H9 (cell line): Measurements from ENCODE around the gene ARHGEF2. TPM values are rescaled to one million over a fixed set of nuclear protein-coding genes. Genes with fewer than 3 reads are reported as not detected.

Experiments used
- DNase-seq: peaks from one replicate; pipeline ENCODE4 v3.0.0-alpha.2; 2017
- H2AFZ ChIP-seq: one replicate; pipeline ENCODE4 v1.6.1; 2013; ENCODE audit warnings: mild to moderate bottlenecking, low read length, control low read depth, moderate library complexity
- H2AK5ac ChIP-seq: 2 replicates; pipeline ENCODE4 v1.6.1; 2013; ENCODE audit warnings: low read length, control low read depth, mixed read lengths; ENCODE audit not compliant: insufficient read length
- H2BK120ac ChIP-seq: one replicate; pipeline ENCODE4 v1.6.1; 2013; ENCODE audit warnings: low read depth, mild to moderate bottlenecking, low read length, control low read depth, inconsistent platforms; ENCODE audit not compliant: poor library complexity, severe bottlenecking
- H2BK12ac ChIP-seq: 2 replicates; pipeline ENCODE4 v1.6.1; 2013; ENCODE audit warnings: low read length, control low read depth, mixed read lengths, low read depth; ENCODE audit not compliant: insufficient read length
- H2BK15ac ChIP-seq: 2 replicates; pipeline ENCODE4 v1.6.1; 2013; ENCODE audit warnings: low read depth, low read length, control low read depth
- H2BK20ac ChIP-seq: one replicate; pipeline ENCODE4 v1.6.1; 2013; ENCODE audit warnings: low read depth, mild to moderate bottlenecking, low read length, control low read depth, inconsistent platforms; ENCODE audit not compliant: poor library complexity, severe bottlenecking
- H2BK5ac ChIP-seq: 2 replicates; pipeline ENCODE4 v1.6.1; 2013; ENCODE audit warnings: low read length, control low read depth, mixed read lengths; ENCODE audit not compliant: insufficient read length
- H3K14ac ChIP-seq: 2 replicates; pipeline ENCODE4 v1.6.1; 2013; ENCODE audit warnings: low read length, control low read depth; ENCODE audit not compliant: insufficient read depth
- H3K18ac ChIP-seq: 2 replicates; pipeline ENCODE4 v1.6.1; 2013; ENCODE audit warnings: low read depth, mild to moderate bottlenecking, mixed read lengths, low read length, control low read depth; ENCODE audit not compliant: insufficient read length
- H3K23ac ChIP-seq: 2 replicates; pipeline ENCODE4 v1.6.1; 2013; ENCODE audit warnings: low read length, control low read depth, mixed read lengths, low read depth; ENCODE audit not compliant: insufficient read length
- H3K23me2 ChIP-seq: 2 replicates; pipeline ENCODE4 v1.6.1; 2013; ENCODE audit warnings: low read depth, mild to moderate bottlenecking, mixed read lengths, low read length, control low read depth; ENCODE audit not compliant: insufficient read length, poor library complexity, severe bottlenecking
- H3K27ac ChIP-seq: 2 replicates; pipeline ENCODE4 v1.5.1; 2013; ENCODE audit warnings: low read length, control low read depth, mixed read lengths, low read depth; ENCODE audit not compliant: insufficient read length
- H3K27me3 ChIP-seq: 2 replicates; pipeline ENCODE4 v1.6.1; 2013; ENCODE audit warnings: low read length, control low read depth, inconsistent platforms; ENCODE audit not compliant: insufficient read depth
- H3K4ac ChIP-seq: 2 replicates; pipeline ENCODE4 v1.6.1; 2013; ENCODE audit warnings: low read depth, mild to moderate bottlenecking, control low read depth, inconsistent platforms, low read length, moderate library complexity
- H3K4me1 ChIP-seq: 2 replicates; pipeline ENCODE4 v1.6.1; 2013; ENCODE audit warnings: low read length, control low read depth, inconsistent platforms; ENCODE audit not compliant: insufficient read depth
- H3K4me2 ChIP-seq: 2 replicates; pipeline ENCODE4 v1.6.1; 2013; ENCODE audit warnings: low read length, control low read depth, mixed read lengths; ENCODE audit not compliant: insufficient read length, insufficient read depth
- H3K56ac ChIP-seq: 2 replicates; pipeline ENCODE4 v1.6.1; 2013; ENCODE audit warnings: low read depth, mild to moderate bottlenecking, mixed read lengths, low read length, control low read depth; ENCODE audit not compliant: insufficient read length
- H3K79me1 ChIP-seq: 2 replicates; pipeline ENCODE4 v1.6.1; 2013; ENCODE audit warnings: low read depth, mild to moderate bottlenecking, moderate library complexity, low read length, control low read depth, inconsistent platforms; ENCODE audit not compliant: insufficient read depth, poor library complexity, severe bottlenecking
- H3K79me2 ChIP-seq: 2 replicates; pipeline ENCODE4 v1.6.1; 2013; ENCODE audit warnings: low read length, control low read depth, inconsistent platforms; ENCODE audit not compliant: insufficient read depth
- H3K9ac ChIP-seq: 2 replicates; pipeline ENCODE4 v1.6.1; 2013; ENCODE audit warnings: low read length, control low read depth, mixed read lengths; ENCODE audit not compliant: insufficient read length; ENCODE audit errors: extremely low read depth
- H3K9me3 ChIP-seq: one replicate; pipeline ENCODE4 v1.6.1; 2013; ENCODE audit warnings: low read depth, low read length, inconsistent platforms; ENCODE audit not compliant: control insufficient read depth
- H3T11ph ChIP-seq: one replicate; pipeline ENCODE4 v1.6.1; 2013; ENCODE audit warnings: mild to moderate bottlenecking, low read length, control low read depth, inconsistent platforms
- H4K20me1 ChIP-seq: one replicate; pipeline ENCODE4 v1.6.1; 2013; ENCODE audit not compliant: control insufficient read depth, insufficient read length, insufficient read depth
- H4K5ac ChIP-seq: 2 replicates; pipeline ENCODE4 v1.6.1; 2013; ENCODE audit warnings: low read depth, mild to moderate bottlenecking, mixed read lengths, low read length, control low read depth; ENCODE audit not compliant: insufficient read length
- H4K8ac ChIP-seq: replicated peaks from 2 replicates; pipeline ENCODE4 v1.6.1; 2013; ENCODE audit warnings: low read length, control low read depth, mixed read lengths, low read depth; ENCODE audit not compliant: insufficient read length
- H4K91ac ChIP-seq: 2 replicates; pipeline ENCODE4 v1.6.1; 2013; ENCODE audit warnings: low read depth, mild to moderate bottlenecking, moderate library complexity, mixed read lengths, low read length, control low read depth; ENCODE audit not compliant: insufficient read length
- H3K27ac Mint-ChIP-seq, 3 experiments: 2 replicates in 2 of 3; 3 replicates in 1 of 3; pipeline ENCODE4 v1.8.0; 2020 to 2021; ENCODE audit warnings: mixed read lengths in 3 of 3, mild to moderate bottlenecking in 1 of 3, moderate library complexity in 1 of 3
- H3K27me3 Mint-ChIP-seq: 2 replicates; pipeline ENCODE4 v1.8.0; 2021; ENCODE audit warnings: low read depth, mild to moderate bottlenecking, moderate library complexity, mixed read lengths
- H3K36me3 Mint-ChIP-seq, 3 experiments: 2 replicates in 2 of 3; 3 replicates in 1 of 3; pipeline ENCODE4 v1.8.0; 2020 to 2021; ENCODE audit warnings: low read depth in 3 of 3, mixed read lengths in 3 of 3; ENCODE audit not compliant: insufficient read depth in 1 of 3
- H3K4me1 Mint-ChIP-seq, 2 experiments: 2 replicates each; pipeline ENCODE4 v1.8.0; 2020; ENCODE audit warnings: mixed read lengths in 2 of 2
- H3K4me3 Mint-ChIP-seq, 2 experiments: 2 replicates in 1 of 2; 3 replicates in 1 of 2; pipeline ENCODE4 v1.8.0; 2020 to 2021; ENCODE audit warnings: mild to moderate bottlenecking in 2 of 2, mixed read lengths in 2 of 2, moderate library complexity in 1 of 2
- H3K9me3 Mint-ChIP-seq, 2 experiments: 2 replicates in 1 of 2; 3 replicates in 1 of 2; pipeline ENCODE4 v1.8.0; 2020; ENCODE audit warnings: mild to moderate bottlenecking in 2 of 2, mixed read lengths in 2 of 2, moderate library complexity in 1 of 2
- WGBS: extraction: QIAGEN DNeasy Blood & Tissue Kit; methylation state at CpG from one replicate; pipeline ENCODE4 v1.1.7; 2013; ENCODE audit warnings: missing lambda C conversion rate, low lambda C conversion rate, mixed read lengths; ENCODE audit not compliant: insufficient read length; ENCODE audit errors: extremely low coverage; 5-methylcytosine and 5-hydroxymethylcytosine counted together
- total RNA-seq: library from RNA; stranded (reverse); gene quantifications from 2 replicates; pipeline ENCODE4 v1.2.1, GENCODE V29; 2021
- TF ChIP-seq, protein P1 (sequence below): fragments of 200-600 bp; sonication (generic); conservative IDR thresholded peaks from 3 replicates; pipeline ENCODE4 v1.8.0; 2021; ENCODE audit warnings: antibody characterized with exemption, mild to moderate bottlenecking

Gene ARHGEF2
- total RNA-seq, 1 experiment from 2014 or later: 111 TPM

DNA sequence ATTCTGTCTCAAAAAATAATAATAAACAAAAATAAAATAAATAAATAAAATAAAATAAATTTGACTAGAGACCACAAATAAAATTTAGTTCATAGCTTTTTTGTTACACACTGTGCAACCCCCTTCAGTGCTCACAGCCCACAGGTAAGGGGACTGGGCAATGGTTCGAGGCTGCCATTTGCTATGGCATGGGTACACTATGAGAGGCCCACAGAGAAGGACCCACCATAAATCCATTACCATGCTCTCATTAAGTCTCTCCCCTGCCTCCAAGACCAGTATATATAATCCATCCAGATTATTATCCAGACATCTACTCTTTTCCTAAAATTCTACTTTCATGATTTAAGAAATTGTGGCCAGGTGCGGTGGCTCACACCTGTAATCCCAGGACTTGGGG lies 58.5 kb downstream of the ARHGEF2 start:
- no peak overlapping the region for H3K4me2 ChIP-seq
- Mint-ChIP-seq H3K4me3 (no peak overlapping the region), H3K27ac (no peak overlapping the region), H3K36me3 (peaks cover 58 to 93% (median 91%) of the 10 kb centered on the region in 3 experiments), H3K9me3 (no peaks in the 10 kb centered on the region), H3K27me3 (no peaks in the 10 kb centered on the region), H3K4me1 (no peaks in the 10 kb centered on the region)
- H2BK15ac ChIP-seq: no peak overlapping the region
- H3K79me2 ChIP-seq: no peaks in the 10 kb centered on the region
- no peak overlapping the region for H2BK20ac ChIP-seq
- TF ChIP-seq, protein P1, sequence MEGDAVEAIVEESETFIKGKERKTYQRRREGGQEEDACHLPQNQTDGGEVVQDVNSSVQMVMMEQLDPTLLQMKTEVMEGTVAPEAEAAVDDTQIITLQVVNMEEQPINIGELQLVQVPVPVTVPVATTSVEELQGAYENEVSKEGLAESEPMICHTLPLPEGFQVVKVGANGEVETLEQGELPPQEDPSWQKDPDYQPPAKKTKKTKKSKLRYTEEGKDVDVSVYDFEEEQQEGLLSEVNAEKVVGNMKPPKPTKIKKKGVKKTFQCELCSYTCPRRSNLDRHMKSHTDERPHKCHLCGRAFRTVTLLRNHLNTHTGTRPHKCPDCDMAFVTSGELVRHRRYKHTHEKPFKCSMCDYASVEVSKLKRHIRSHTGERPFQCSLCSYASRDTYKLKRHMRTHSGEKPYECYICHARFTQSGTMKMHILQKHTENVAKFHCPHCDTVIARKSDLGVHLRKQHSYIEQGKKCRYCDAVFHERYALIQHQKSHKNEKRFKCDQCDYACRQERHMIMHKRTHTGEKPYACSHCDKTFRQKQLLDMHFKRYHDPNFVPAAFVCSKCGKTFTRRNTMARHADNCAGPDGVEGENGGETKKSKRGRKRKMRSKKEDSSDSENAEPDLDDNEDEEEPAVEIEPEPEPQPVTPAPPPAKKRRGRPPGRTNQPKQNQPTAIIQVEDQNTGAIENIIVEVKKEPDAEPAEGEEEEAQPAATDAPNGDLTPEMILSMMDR: no peak
- no peaks in the 10 kb centered on the region for H3K9me3 ChIP-seq
- WGBS: no CpG with 5 or more reads among the region's 2 CpGs
- H3K9ac ChIP-seq: no peak overlapping the region
- H3K79me1 ChIP-seq: no peaks in the 10 kb centered on the region
- no peaks in the 10 kb centered on the region for H3K23me2 ChIP-seq
- H3K56ac ChIP-seq: no peak overlapping the region
- H4K20me1 ChIP-seq: no peaks in the 10 kb centered on the region
- H4K8ac ChIP-seq: no peak overlapping the region
- H2BK5ac ChIP-seq: no peak overlapping the region
- no peaks in the 10 kb centered on the region for H3K27me3 ChIP-seq
- no peaks in the 10 kb centered on the region for H3K4me1 ChIP-seq
- no peak overlapping the region for H3T11ph ChIP-seq
- no peak overlapping the region for H3K18ac ChIP-seq
- DNase-seq: no peak
- no peak overlapping the region for H3K27ac ChIP-seq
- no peak overlapping the region for H2AFZ ChIP-seq
- H2AK5ac ChIP-seq: no peak overlapping the region
- no peak overlapping the region for H2BK120ac ChIP-seq
- H4K5ac ChIP-seq: no peak overlapping the region
- H3K23ac ChIP-seq: no peak overlapping the region
- no peak overlapping the region for H4K91ac ChIP-seq
- H2BK12ac ChIP-seq: no peak overlapping the region
- H3K4ac ChIP-seq: no peak overlapping the region
- H3K14ac ChIP-seq: no peak overlapping the region
